ENCODE measurements around the gene EFHD1.

The EFHD1 gene

DNA sequence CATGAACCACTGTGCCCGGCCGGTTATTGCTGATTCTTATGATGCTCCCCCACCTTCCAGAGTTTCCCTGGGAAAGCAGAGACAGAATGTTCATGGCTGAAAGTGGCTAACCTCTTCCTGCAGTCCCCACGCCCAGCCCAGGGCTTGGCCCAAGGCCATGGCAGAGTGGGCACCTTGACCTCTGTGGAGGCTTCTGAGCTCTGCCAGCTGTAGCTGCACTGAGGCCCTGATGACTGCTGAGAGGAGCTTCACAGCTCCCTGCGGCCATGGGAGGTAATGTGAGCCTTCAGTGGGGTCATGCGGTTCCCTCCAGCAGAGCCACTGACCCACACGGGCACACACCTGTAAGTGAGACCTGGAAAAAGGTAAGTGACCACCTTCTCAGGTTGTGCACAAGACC is 13.3 kb downstream of the EFHD1 start:
- Histone ChIP-seq H3K4me1 (no peaks in the 10 kb centered on the region), H3K9ac (no peak overlapping the region), H3K4me3 (no peak overlapping the region), H3K27me3 (no peaks in the 10 kb centered on the region), H3K9me3 (no peaks in the 10 kb centered on the region), H3K4me2 (no peak overlapping the region), H3K36me3 (no peaks in the 10 kb centered on the region), H3K27ac (no peak overlapping the region), H4K20me1 (no peaks in the 10 kb centered on the region)
- TF ChIP-seq Cebpa-rat (IDR thresholded peaks at IDR 0.05), result no peak

DNA sequence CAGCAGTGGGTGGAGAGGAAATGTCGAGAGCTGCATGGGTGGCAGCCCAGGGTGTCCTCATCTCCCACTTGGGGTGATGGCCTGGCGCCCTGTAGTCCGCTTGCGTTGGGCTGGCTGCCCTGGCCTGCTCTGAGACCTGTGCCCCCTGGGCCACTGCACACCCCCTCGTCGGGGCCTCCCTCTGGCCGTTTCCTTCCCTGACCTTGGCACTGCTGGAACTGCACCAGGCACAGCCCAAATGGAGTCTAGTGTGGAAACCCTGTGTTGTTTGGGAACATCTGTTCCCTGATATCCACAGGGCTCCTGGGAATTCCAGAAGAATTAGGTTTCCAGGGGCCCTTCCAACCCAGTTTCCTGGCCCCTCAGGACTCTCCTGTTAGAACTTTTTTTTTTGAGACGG is 13.9 kb downstream of the EFHD1 start:
- H3K4me1 ChIP-seq, result no peaks in the 10 kb centered on the region
- no peak for TF ChIP-seq Cebpa-rat (IDR thresholded peaks at IDR 0.05)

DNA sequence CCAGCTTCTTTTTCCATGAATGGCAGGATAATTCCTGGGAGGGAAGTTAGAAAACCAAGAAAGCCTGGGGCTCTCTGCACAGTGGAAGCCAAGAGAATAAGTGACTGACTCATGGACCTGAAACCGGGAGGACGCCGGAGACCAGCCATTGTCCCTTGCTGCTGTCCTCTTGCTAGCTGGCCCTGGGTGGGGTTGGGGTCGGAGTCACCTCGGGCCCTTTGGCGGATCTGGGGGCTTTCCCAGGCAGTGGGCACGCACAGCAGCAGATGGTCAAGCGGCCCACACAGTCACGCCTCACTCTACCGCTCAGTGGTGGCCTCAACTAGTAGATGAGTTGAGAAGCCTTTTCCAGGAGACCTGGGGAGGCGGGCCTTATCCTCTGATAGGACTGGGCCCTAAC is 15.6 kb downstream of the EFHD1 start:
- Histone ChIP-seq H3K27ac (no peak overlapping the region), H4K20me1 (no peaks in the 10 kb centered on the region), H3K9ac (no peak overlapping the region), H3K36me3 (no peaks in the 10 kb centered on the region), H3K27me3 (no peaks in the 10 kb centered on the region), H3K9me3 (no peaks in the 10 kb centered on the region), H3K4me1 (no peaks in the 10 kb centered on the region), H3K4me3 (no peak overlapping the region), H3K4me2 (no peak overlapping the region)
- no peak for TF ChIP-seq Cebpa-rat (IDR thresholded peaks at IDR 0.05)

More for the DNA sequence above, 13.9 kb downstream of the EFHD1 start:
- H4K20me1 ChIP-seq, result no peaks in the 10 kb centered on the region
- no peak overlapping the region for H3K9ac ChIP-seq
- no peak overlapping the region for H3K4me2 ChIP-seq
- H3K27me3 ChIP-seq, result no peaks in the 10 kb centered on the region
- H3K36me3 ChIP-seq, result no peaks in the 10 kb centered on the region
- no peak overlapping the region for H3K27ac ChIP-seq
- no peak overlapping the region for H3K4me3 ChIP-seq
- no peaks in the 10 kb centered on the region for H3K9me3 ChIP-seq

DNA sequence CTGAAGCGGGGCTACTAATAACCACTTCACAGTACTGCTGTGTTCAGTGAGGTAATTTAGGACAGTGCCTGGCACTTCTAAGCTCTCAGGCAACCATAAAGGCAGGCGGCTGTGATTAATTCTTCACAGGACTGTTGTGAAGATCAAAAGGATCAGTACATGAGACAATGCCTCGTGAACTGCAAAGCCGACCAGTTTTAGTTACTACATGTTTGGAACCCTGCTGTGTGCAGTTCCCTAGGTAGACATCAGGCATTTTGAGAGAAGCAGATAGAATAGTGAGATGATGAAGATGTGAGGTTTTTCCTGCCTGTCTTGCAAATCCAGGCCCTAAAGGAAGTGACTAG is 19.1 kb downstream of the EFHD1 start:
- H3K9me3 ChIP-seq, result no peaks in the 10 kb centered on the region
- H3K4me3 ChIP-seq, result no peak overlapping the region
- H3K4me1 ChIP-seq, result no peaks in the 10 kb centered on the region
- no peak overlapping the region for H3K27ac ChIP-seq
- H3K27me3 ChIP-seq, result no peaks in the 10 kb centered on the region
- H3K36me3 ChIP-seq, result no peaks in the 10 kb centered on the region
- H3K9ac ChIP-seq, result no peak overlapping the region
- no peaks in the 10 kb centered on the region for H4K20me1 ChIP-seq
- no peak overlapping the region for H3K4me2 ChIP-seq
- TF ChIP-seq Cebpa-rat (IDR thresholded peaks at IDR 0.05), result no peak

GRCh38 chr2:232653441-232653840 is 20.0 kb downstream of the EFHD1 start:
- TF ChIP-seq Cebpa-rat (IDR thresholded peaks at IDR 0.05), result no peak
- H3K4me2 ChIP-seq, result no peak overlapping the region
- no peak overlapping the region for H3K9ac ChIP-seq
- no peaks in the 10 kb centered on the region for H3K27me3 ChIP-seq
- H3K4me3 ChIP-seq, result no peak overlapping the region
- no peaks in the 10 kb centered on the region for H3K4me1 ChIP-seq
- H3K9me3 ChIP-seq, result no peaks in the 10 kb centered on the region
- H3K27ac ChIP-seq, result no peak overlapping the region
- H4K20me1 ChIP-seq, result no peaks in the 10 kb centered on the region
- no peaks in the 10 kb centered on the region for H3K36me3 ChIP-seq

- Histone ChIP-seq H3K27ac (no peak overlapping the region), H3K27me3 (no peaks in the 10 kb centered on the region)
- TF ChIP-seq Cebpa-rat (IDR thresholded peaks at IDR 0.05), result no peak
Observed at GRCh38 chr2:232655392-232655791, 22.0 kb downstream of the EFHD1 start.

DNA sequence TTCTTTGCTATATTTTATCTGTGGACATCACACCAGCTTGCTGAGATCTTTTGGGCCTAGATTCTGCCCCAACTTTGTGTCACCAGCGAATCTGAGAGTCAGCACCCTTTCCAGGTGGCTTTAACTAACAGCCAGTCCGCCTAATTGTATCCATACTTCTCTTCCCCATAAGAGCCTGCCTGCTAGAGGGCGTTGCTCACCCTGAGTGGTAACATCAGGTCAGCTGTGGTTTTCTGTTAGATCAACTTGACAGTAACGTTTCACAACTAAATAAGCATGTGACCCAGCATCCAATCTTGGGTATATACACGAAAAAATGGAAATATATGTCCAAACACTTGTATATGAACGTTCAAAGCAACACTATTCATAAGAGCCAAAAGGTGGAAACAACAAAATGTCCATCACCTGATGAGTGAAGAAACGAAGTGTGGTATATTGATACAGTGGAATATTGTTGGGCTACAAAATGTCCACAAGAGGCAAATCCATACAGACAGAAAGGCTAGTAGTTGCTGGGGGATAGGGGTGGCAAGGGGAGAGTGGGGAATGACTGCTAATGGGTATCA is 24.9 kb downstream of the EFHD1 start:
- no peaks in the 10 kb centered on the region for H3K27me3 ChIP-seq
- TF ChIP-seq Cebpa-rat (IDR thresholded peaks at IDR 0.05), result no peak
- H3K4me3 ChIP-seq, result no peak overlapping the region
- no peak overlapping the region for H3K9ac ChIP-seq
- H3K27ac ChIP-seq, result no peak overlapping the region
- H4K20me1 ChIP-seq, result no peaks in the 10 kb centered on the region
- H3K36me3 ChIP-seq, result no peaks in the 10 kb centered on the region
- no peak overlapping the region for H3K4me2 ChIP-seq
- H3K4me1 ChIP-seq, result no peaks in the 10 kb centered on the region
- H3K9me3 ChIP-seq, result no peaks in the 10 kb centered on the region

More at GRCh38 chr2:232655392-232655791, 22.0 kb downstream of the EFHD1 start:
- Histone ChIP-seq H3K36me3 (no peaks in the 10 kb centered on the region), H3K9ac (no peak overlapping the region), H3K4me1 (no peaks in the 10 kb centered on the region), H3K4me3 (no peak overlapping the region), H3K4me2 (no peak overlapping the region), H3K9me3 (no peaks in the 10 kb centered on the region), H4K20me1 (no peaks in the 10 kb centered on the region)

DNA sequence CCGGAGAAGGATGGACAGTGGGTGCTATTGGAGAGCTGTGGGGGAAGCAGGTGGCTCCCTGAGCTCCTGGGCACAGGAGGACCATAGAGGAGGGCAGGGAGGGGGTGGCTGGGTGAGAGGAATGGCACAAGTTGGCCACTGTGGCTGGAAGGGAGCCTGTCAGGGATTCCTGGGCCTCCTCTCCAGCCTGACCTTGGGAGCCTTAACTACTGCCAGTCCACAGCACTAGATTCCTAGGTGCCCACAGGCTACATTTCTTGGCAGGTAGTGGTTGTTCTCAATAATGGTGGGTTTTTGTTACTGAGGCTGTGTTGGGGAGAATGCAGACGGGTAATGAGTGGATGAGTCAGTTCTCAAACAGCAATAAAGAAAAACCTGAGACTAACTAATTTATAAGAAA is 26.0 kb downstream of the EFHD1 start:
- no peak overlapping the region for H3K9ac ChIP-seq
- no peak overlapping the region for H3K27ac ChIP-seq
- H3K4me3 ChIP-seq, result no peak overlapping the region
- no peaks in the 10 kb centered on the region for H3K27me3 ChIP-seq
- no peaks in the 10 kb centered on the region for H3K36me3 ChIP-seq
- H3K4me2 ChIP-seq, result no peak overlapping the region
- no peaks in the 10 kb centered on the region for H3K4me1 ChIP-seq
- TF ChIP-seq Cebpa-rat (IDR thresholded peaks at IDR 0.05), result no peak
- no peaks in the 10 kb centered on the region for H4K20me1 ChIP-seq
- H3K9me3 ChIP-seq, result no peaks in the 10 kb centered on the region

DNA sequence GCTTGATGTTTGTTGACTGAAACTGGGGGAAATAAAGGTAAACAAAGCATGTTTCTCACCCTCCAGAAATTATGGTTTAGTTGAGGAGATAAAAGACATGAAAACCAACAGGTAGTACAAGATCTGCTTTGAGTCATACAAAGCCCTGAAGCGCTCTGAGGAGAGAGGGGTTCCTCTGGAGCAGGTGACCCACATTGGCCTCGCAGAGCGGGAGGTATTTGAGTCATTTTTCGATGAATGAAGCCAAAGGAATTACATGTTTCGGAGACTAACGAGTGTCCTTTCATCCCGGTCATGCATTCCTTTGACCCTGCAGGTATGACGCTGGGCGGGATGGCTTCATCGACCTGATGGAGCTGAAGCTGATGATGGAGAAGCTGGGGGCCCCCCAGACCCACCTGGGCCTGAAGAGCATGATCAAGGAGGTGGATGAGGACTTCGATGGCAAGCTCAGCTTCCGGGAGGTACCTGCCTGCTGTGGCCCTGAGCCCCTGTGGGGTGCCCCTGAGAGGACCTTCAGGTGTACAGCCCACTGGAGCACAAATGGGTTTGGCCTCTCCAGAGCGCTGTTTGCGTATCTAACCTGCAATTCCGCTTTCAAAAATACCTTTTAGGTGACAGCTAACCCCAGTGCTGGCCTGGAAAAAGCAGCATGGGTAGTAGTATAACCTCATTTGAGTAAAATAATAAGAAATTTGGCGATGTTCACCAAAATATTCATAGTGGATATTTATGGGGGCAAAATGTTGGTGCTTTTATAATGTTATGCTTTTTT is 29.3 kb downstream of the EFHD1 start:
- no peaks in the 10 kb centered on the region for H3K27me3 ChIP-seq
- no peak for TF ChIP-seq Cebpa-rat (IDR thresholded peaks at IDR 0.05)
- H3K9me3 ChIP-seq, result no peaks in the 10 kb centered on the region

GRCh38 chr2:232666051-232666805 is 32.8 kb downstream of the EFHD1 start:
- H3K4me3 ChIP-seq, result no peak overlapping the region
- H3K27ac ChIP-seq, result no peak overlapping the region
- H3K9me3 ChIP-seq, result no peaks in the 10 kb centered on the region
- H4K20me1 ChIP-seq, result no peaks in the 10 kb centered on the region
- no peaks in the 10 kb centered on the region for H3K27me3 ChIP-seq
- H3K4me2 ChIP-seq, result no peak overlapping the region
- no peak overlapping the region for H3K9ac ChIP-seq
- H3K4me1 ChIP-seq, result no peaks in the 10 kb centered on the region
- TF ChIP-seq Cebpa-rat (IDR thresholded peaks at IDR 0.05), result no peak
- H3K36me3 ChIP-seq, result no peaks in the 10 kb centered on the region

More for the DNA sequence above, 29.3 kb downstream of the EFHD1 start:
- Histone ChIP-seq H3K36me3 (no peaks in the 10 kb centered on the region), H3K4me3 (no peak overlapping the region), H3K27ac (no peak overlapping the region), H3K4me2 (no peak overlapping the region), H4K20me1 (no peaks in the 10 kb centered on the region), H3K9ac (no peak overlapping the region), H3K4me1 (no peaks in the 10 kb centered on the region)

Measured in BLaER1 (cell line).